Chondrocyte (in vitro differentiated cells): ENCODE measurements around the gene ELP5. TPM values are rescaled to one million over a fixed set of nuclear protein-coding genes. Genes with fewer than 3 reads are reported as not detected.

ENCODE experiments used
- DNase-seq: peaks from one replicate; pipeline ENCODE4 v3.0.0; 2021; ENCODE audit warnings: mixed read lengths, low spot score
- H3K27ac Mint-ChIP-seq: one replicate; pipeline ENCODE4 v1.8.0; 2021; ENCODE audit warnings: mild to moderate bottlenecking, moderate library complexity, mixed read lengths; ENCODE audit not compliant: unreplicated experiment
- H3K27me3 Mint-ChIP-seq: 2 replicates; pipeline ENCODE4 v1.8.0; 2021; ENCODE audit warnings: low read depth, mixed read lengths
- H3K36me3 Mint-ChIP-seq: 2 replicates; pipeline ENCODE4 v1.8.0; 2021; ENCODE audit warnings: low read depth, mixed read lengths
- H3K4me1 Mint-ChIP-seq: 2 replicates; pipeline ENCODE4 v1.8.0; 2021; ENCODE audit warnings: low read depth, mild to moderate bottlenecking, mixed read lengths
- H3K4me3 Mint-ChIP-seq: one replicate; pipeline ENCODE4 v1.8.0; 2021; ENCODE audit warnings: mild to moderate bottlenecking, moderate library complexity, mixed read lengths; ENCODE audit not compliant: unreplicated experiment
- H3K9me3 Mint-ChIP-seq: 2 replicates; pipeline ENCODE4 v1.8.0; 2021; ENCODE audit warnings: low read depth, mixed read lengths
- CTCF ChIP-seq: fragments of 200-600 bp; sonication (generic); IDR thresholded peaks from 2 replicates; pipeline ENCODE4 v1.5.0; 2021; ENCODE audit warnings: antibody characterized with exemption, mild to moderate bottlenecking, moderate library complexity
- total RNA-seq: library from RNA; stranded (reverse); gene quantifications from 3 replicates; pipeline ENCODE4 v1.2.1, GENCODE V29; 2021

ELP5 gene
- total RNA-seq, 1 donor from 2014 or later, result 24.9 TPM

GRCh38 chr17:7224110-7224509 lies 27.9 kb upstream of the ELP5 start:
- H3K27ac Mint-ChIP-seq, result peak overlapping the region; percentile 83
- peaks cover 25% of the 10 kb centered on the region for H3K36me3 Mint-ChIP-seq
- H3K27me3 Mint-ChIP-seq, result no peaks in the 10 kb centered on the region
- H3K4me1 Mint-ChIP-seq, result peaks cover 50% of the 10 kb centered on the region
- no peak overlapping the region for H3K4me3 Mint-ChIP-seq
- DNase-seq, result no peak
- H3K9me3 Mint-ChIP-seq, result no peaks in the 10 kb centered on the region
- TF ChIP-seq CTCF, result no peak

- Mint-ChIP-seq H3K4me1 (peaks cover 44% of the 10 kb centered on the region), H3K27ac (peak overlapping the region; percentile 80), H3K4me3 (no peak overlapping the region), H3K27me3 (no peaks in the 10 kb centered on the region), H3K36me3 (peaks cover 29% of the 10 kb centered on the region), H3K9me3 (no peaks in the 10 kb centered on the region)
- no peak for DNase-seq
- TF ChIP-seq CTCF, result no peak
Observed at GRCh38 chr17:7224661-7225111, 27.3 kb upstream of the ELP5 start.

- Mint-ChIP-seq H3K4me1 (peaks cover 41% of the 10 kb centered on the region), H3K36me3 (peaks cover 31% of the 10 kb centered on the region), H3K4me3 (no peak overlapping the region), H3K27me3 (no peaks in the 10 kb centered on the region), H3K27ac (no peak overlapping the region), H3K9me3 (no peaks in the 10 kb centered on the region)
- TF ChIP-seq CTCF, result no peak
- no peak for DNase-seq
Observed at GRCh38 chr17:7225711-7226331, 26.2 kb upstream of the ELP5 start.

- Mint-ChIP-seq H3K27me3 (no peaks in the 10 kb centered on the region), H3K36me3 (peaks cover 29% of the 10 kb centered on the region), H3K4me3 (no peak overlapping the region), H3K4me1 (peaks cover 34% of the 10 kb centered on the region), H3K27ac (peak overlapping the region; percentile 8), H3K9me3 (no peaks in the 10 kb centered on the region)
- no peak for DNase-seq
- no peak for TF ChIP-seq CTCF
Observed at GRCh38 chr17:7226721-7227710, 25.0 kb upstream of the ELP5 start.

GRCh38 chr17:7228920-7229319 lies 23.1 kb upstream of the ELP5 start:
- no peak overlapping the region for H3K4me3 Mint-ChIP-seq
- no peak overlapping the region for H3K27ac Mint-ChIP-seq
- DNase-seq, result no peak
- H3K4me1 Mint-ChIP-seq, result peaks cover 39% of the 10 kb centered on the region
- H3K36me3 Mint-ChIP-seq, result peaks cover 20% of the 10 kb centered on the region
- H3K27me3 Mint-ChIP-seq, result no peaks in the 10 kb centered on the region
- no peaks in the 10 kb centered on the region for H3K9me3 Mint-ChIP-seq
- no peak for TF ChIP-seq CTCF
